ENCODE data around the gene ARPP21.
A peak's percentile ranks its signal among the peaks of the same experiment; 100 is the strongest.
"Not testable (repeated sequence)": the region's sequence is repeated elsewhere in the genome, so short reads cannot be mapped to it uniquely, and the experiment has no call there.

Gene ARPP21

GRCh38 chr3:35639254-35640186 is at the start of gene ARPP21:
Gene ARPP21 (plus strand): TSS chr3:35639525. CDS start chr3:35681752, 42,227 bp downstream.
- Mint-ChIP-seq H3K9me3 (no peaks in the 10 kb centered on the region), H3K4me3 (peak within 1 kb of the TSS; percentile 74 to 76), H3K4me1 (peaks cover 17% of the 10 kb centered on the region), H3K27me3 (peaks cover 44% of the 10 kb centered on the region), H3K27ac (peak within 1 kb of the TSS in 1 of 2 donors; percentile 74)
- DNase-seq (peak; percentile 9 to 16), ATAC-seq (peak; percentile 69)

GRCh38 chr3:35592589-35593295 is 46.6 kb upstream of the ARPP21 start:
- Mint-ChIP-seq H3K27ac (no peak overlapping the region), H3K9me3 (peaks cover 0 to 3% of the 10 kb centered on the region in 2 donors), H3K4me1 (no peaks in the 10 kb centered on the region), H3K27me3 (no peaks in the 10 kb centered on the region), H3K4me3 (no peak overlapping the region)
- DNase-seq (no peak), ATAC-seq (no peak)

- no peaks in the 10 kb centered on the region for H3K27me3 Mint-ChIP-seq
- ATAC-seq = no peak
- H3K9me3 Mint-ChIP-seq = peaks cover 0 to 3% of the 10 kb centered on the region in 2 donors
- no peak for DNase-seq
- H3K4me1 Mint-ChIP-seq = no peaks in the 10 kb centered on the region
- peak overlapping the region in 1 of 2 donors; percentile 12 for H3K27ac Mint-ChIP-seq
- no peak overlapping the region for H3K4me3 Mint-ChIP-seq
These were observed 44.6 kb upstream of the ARPP21 start for GRCh38 chr3:35594739-35595138.

- ATAC-seq (no peak), DNase-seq (no peak)
- Mint-ChIP-seq H3K27me3 (no peaks in the 10 kb centered on the region), H3K27ac (no peak overlapping the region), H3K9me3 (peaks cover 0 to 3% of the 10 kb centered on the region in 2 donors), H3K4me1 (no peaks in the 10 kb centered on the region), H3K4me3 (no peak overlapping the region)
These were observed 42.9 kb upstream of the ARPP21 start for GRCh38 chr3:35596335-35596995.

- no peak for DNase-seq
- H3K9me3 Mint-ChIP-seq = peaks cover 0 to 3% of the 10 kb centered on the region in 2 donors
- no peaks in the 10 kb centered on the region for H3K4me1 Mint-ChIP-seq
- ATAC-seq = no peak
- no peak overlapping the region for H3K4me3 Mint-ChIP-seq
- H3K27ac Mint-ChIP-seq = no peak overlapping the region
- H3K27me3 Mint-ChIP-seq = no peaks in the 10 kb centered on the region
These were observed 41.8 kb upstream of the ARPP21 start for GRCh38 chr3:35597490-35597889.

GRCh38 chr3:35598804-35599203 is 40.5 kb upstream of the ARPP21 start:
- Mint-ChIP-seq H3K4me3 (no peak overlapping the region), H3K9me3 (no peaks in the 10 kb centered on the region), H3K4me1 (no peaks in the 10 kb centered on the region), H3K27ac (no peak overlapping the region), H3K27me3 (no peaks in the 10 kb centered on the region)
- no peak for DNase-seq
- ATAC-seq = no peak

GRCh38 chr3:35601959-35602358 is 37.4 kb upstream of the ARPP21 start:
- Mint-ChIP-seq H3K27ac (no peak overlapping the region), H3K27me3 (no peaks in the 10 kb centered on the region), H3K9me3 (no peaks in the 10 kb centered on the region), H3K4me3 (no peak overlapping the region), H3K4me1 (no peaks in the 10 kb centered on the region)
- no peak for ATAC-seq
- DNase-seq = no peak

GRCh38 chr3:35602395-35602936 is 36.9 kb upstream of the ARPP21 start:
- no peak for ATAC-seq

GRCh38 chr3:35616346-35616745 is 23.0 kb upstream of the ARPP21 start:
- no peak for DNase-seq
- Mint-ChIP-seq H3K9me3 (no peaks in the 10 kb centered on the region), H3K4me3 (no peak overlapping the region), H3K27me3 (no peaks in the 10 kb centered on the region), H3K4me1 (no peaks in the 10 kb centered on the region), H3K27ac (no peak overlapping the region)
- no peak for ATAC-seq

More at GRCh38 chr3:35602395-35602936, 36.9 kb upstream of the ARPP21 start:
- Mint-ChIP-seq H3K27me3 (no peaks in the 10 kb centered on the region), H3K4me3 (no peak overlapping the region), H3K4me1 (no peaks in the 10 kb centered on the region), H3K27ac (no peak overlapping the region), H3K9me3 (no peaks in the 10 kb centered on the region)
- no peak for DNase-seq

GRCh38 chr3:35617370-35617769 is 22.0 kb upstream of the ARPP21 start:
- Mint-ChIP-seq H3K27me3 (no peaks in the 10 kb centered on the region), H3K9me3 (no peaks in the 10 kb centered on the region), H3K4me3 (no peak overlapping the region), H3K4me1 (no peaks in the 10 kb centered on the region), H3K27ac (no peak overlapping the region)
- DNase-seq = no peak
- no peak for ATAC-seq

- H3K4me1 Mint-ChIP-seq, H3K9me3 Mint-ChIP-seq, ATAC-seq, H3K27me3 Mint-ChIP-seq, H3K27ac Mint-ChIP-seq, DNase-seq, H3K4me3 Mint-ChIP-seq: not testable (repeated sequence)
These were observed 19.1 kb upstream of the ARPP21 start for GRCh38 chr3:35620238-35620637.

- H3K4me3 Mint-ChIP-seq = no peak overlapping the region
- ATAC-seq = no peak
- DNase-seq = no peak
- H3K4me1 Mint-ChIP-seq = no peaks in the 10 kb centered on the region
- H3K27me3 Mint-ChIP-seq = no peaks in the 10 kb centered on the region
- H3K27ac Mint-ChIP-seq = no peak overlapping the region
- peaks cover 5 to 8% of the 10 kb centered on the region in 2 donors for H3K9me3 Mint-ChIP-seq
These were observed 14.6 kb upstream of the ARPP21 start for GRCh38 chr3:35624698-35625097.

GRCh38 chr3:35633332-35634124 is 5.8 kb upstream of the ARPP21 start:
- ATAC-seq (no peak), DNase-seq (no peak)
- Mint-ChIP-seq H3K27me3 (peaks cover 6% of the 10 kb centered on the region), H3K4me3 (no peak overlapping the region), H3K9me3 (no peaks in the 10 kb centered on the region), H3K4me1 (no peaks in the 10 kb centered on the region), H3K27ac (no peak overlapping the region)

- DNase-seq = no peak
- H3K4me3 Mint-ChIP-seq = no peak overlapping the region
- peaks cover 16% of the 10 kb centered on the region for H3K4me1 Mint-ChIP-seq
- H3K27me3 Mint-ChIP-seq = peaks cover 25% of the 10 kb centered on the region
- ATAC-seq = no peak
- no peak overlapping the region for H3K27ac Mint-ChIP-seq
- H3K9me3 Mint-ChIP-seq = no peaks in the 10 kb centered on the region
These were observed 3.9 kb upstream of the ARPP21 start for GRCh38 chr3:35635407-35635806.

Measured in stimulated activated naive CD8-positive, alpha-beta T cell treated with anti-CD3 and anti-CD28 coated beads, Interleukin-15, amount 100 ng/mL, for 72 hours (primary cell).